Upper lobe of left lung (tissue), 6 donors: ENCODE data around the gene SH2D3A. TPM values are rescaled to one million over a fixed set of nuclear protein-coding genes. Genes with fewer than 3 reads are reported as not detected.

ENCODE experiments used
- ATAC-seq, 2 donors: fragments of 200-7000 bp; cut with Tn5 transposase; one replicate each; pipeline ENCODE4 v1.9.1; 2022; ENCODE audit warnings: mild to moderate bottlenecking in 2 of 2, moderate library complexity in 2 of 2; ENCODE audit not compliant: low FRiP score in 2 of 2
- DNase-seq, 2 donors: peaks; one replicate each; pipeline ENCODE4 v3.0.0-alpha.2; 2019 to 2020
- H3K27ac ChIP-seq, 4 donors: fragments of 200-600 bp; sonication (generic); one replicate each; pipeline ENCODE4 v1.5.1; 2016 to 2019
- H3K27me3 ChIP-seq, 4 donors: fragments of 200-600 bp; sonication (generic); one replicate each; pipeline ENCODE4 v1.5.1; 2017 to 2019
- H3K36me3 ChIP-seq, 4 donors: fragments of 200-600 bp; sonication (generic); one replicate each; pipeline ENCODE4 v1.5.1; 2016 to 2019
- H3K4me1 ChIP-seq, 4 donors: fragments of 200-600 bp; sonication (generic); one replicate each; pipeline ENCODE4 v1.5.1; 2018 to 2019
- H3K4me3 ChIP-seq, 4 donors: fragments of 200-600 bp; sonication (generic); one replicate each; pipeline ENCODE4 v1.5.1; 2017 to 2019; ENCODE audit warnings: mild to moderate bottlenecking in 2 of 4, moderate library complexity in 1 of 4
- H3K9me3 ChIP-seq, 4 donors: fragments of 200-600 bp; sonication (generic); one replicate each; pipeline ENCODE4 v1.5.1; 2018 to 2019
- EP300 ChIP-seq, 4 donors: sonication (generic); formaldehyde crosslinking; IDR thresholded peaks; one replicate each; pipeline ENCODE4 v1.5.1; 2017; ENCODE audit warnings: antibody characterized with exemption in 4 of 4, control low read depth in 2 of 4
- POLR2A ChIP-seq, 4 donors: fragments of 450-650 bp; IDR thresholded peaks; one replicate each; pipeline ENCODE4 v1.5.1; 2016 to 2017; ENCODE audit warnings: antibody characterized with exemption in 4 of 4, mild to moderate bottlenecking in 2 of 4
- POLR2AphosphoS5 ChIP-seq, 2 donors: sonication (generic); formaldehyde crosslinking; IDR thresholded peaks; one replicate each; pipeline ENCODE4 v1.5.1; 2017; ENCODE audit warnings: antibody characterized with exemption in 2 of 2
- WGBS, 2 donors: methylation state at CpG; one replicate each; pipeline ENCODE4 v1.1.5; 2017 to 2018; 5-methylcytosine and 5-hydroxymethylcytosine counted together
- total RNA-seq, 6 donors: library from RNA; depleted of rRNA in 4 of 6; stranded (reverse); fragments of >200 nt in 4 of 6; gene quantifications; one replicate each; pipeline versions ENCODE4 v1.1.0 to v1.2.1, GENCODE V29; 2016 to 2021
- TF ChIP-seq, protein P1 (sequence below), 6 experiments: fragments of 450-650 bp in 4 of 6; fragments of 200-600 bp in 2 of 6; sonication (generic) in 2 of 6; IDR thresholded peaks; one replicate each; pipeline ENCODE4 v1.5.1; 2016 to 2019; ENCODE audit warnings: antibody characterized with exemption in 6 of 6
- donor health status: DM: no; HTN: no; CAD: no; lungs with moderate emphysema.
- donor health status: DM: no; HTN: yes; CAD: no; lungs with severe emphysema.

The SH2D3A gene
- total RNA-seq, 6 donors from 2014 or later: 24.9 to 109 (median 35.8) TPM

- Histone ChIP-seq H3K4me3 (no peak overlapping the region), H3K4me1 (no peaks in the 10 kb centered on the region), H3K36me3 (no peaks in the 10 kb centered on the region), H3K27ac (no peak overlapping the region), H3K9me3 (peaks cover 0 to 4% (median 0%) of the 10 kb centered on the region in 4 donors), H3K27me3 (no peaks in the 10 kb centered on the region)
- TF ChIP-seq, protein P1, sequence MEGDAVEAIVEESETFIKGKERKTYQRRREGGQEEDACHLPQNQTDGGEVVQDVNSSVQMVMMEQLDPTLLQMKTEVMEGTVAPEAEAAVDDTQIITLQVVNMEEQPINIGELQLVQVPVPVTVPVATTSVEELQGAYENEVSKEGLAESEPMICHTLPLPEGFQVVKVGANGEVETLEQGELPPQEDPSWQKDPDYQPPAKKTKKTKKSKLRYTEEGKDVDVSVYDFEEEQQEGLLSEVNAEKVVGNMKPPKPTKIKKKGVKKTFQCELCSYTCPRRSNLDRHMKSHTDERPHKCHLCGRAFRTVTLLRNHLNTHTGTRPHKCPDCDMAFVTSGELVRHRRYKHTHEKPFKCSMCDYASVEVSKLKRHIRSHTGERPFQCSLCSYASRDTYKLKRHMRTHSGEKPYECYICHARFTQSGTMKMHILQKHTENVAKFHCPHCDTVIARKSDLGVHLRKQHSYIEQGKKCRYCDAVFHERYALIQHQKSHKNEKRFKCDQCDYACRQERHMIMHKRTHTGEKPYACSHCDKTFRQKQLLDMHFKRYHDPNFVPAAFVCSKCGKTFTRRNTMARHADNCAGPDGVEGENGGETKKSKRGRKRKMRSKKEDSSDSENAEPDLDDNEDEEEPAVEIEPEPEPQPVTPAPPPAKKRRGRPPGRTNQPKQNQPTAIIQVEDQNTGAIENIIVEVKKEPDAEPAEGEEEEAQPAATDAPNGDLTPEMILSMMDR (IDR thresholded peaks at IDR 0.05): no peak
- TF ChIP-seq EP300 (IDR thresholded peaks at IDR 0.05) (no peak), POLR2A (IDR thresholded peaks at IDR 0.05) (no peak), POLR2AphosphoS5 (IDR thresholded peaks at IDR 0.05) (no peak)
- 77% methylated on average over 4 of the region's 4 CpGs for WGBS, 2 donors
- DNase-seq (no peak), ATAC-seq (no peak)
These were observed 42.0 kb upstream of the SH2D3A start for GRCh38 chr19:6809262-6809661.

- no peaks in the 10 kb centered on the region for H3K36me3 ChIP-seq
- peaks cover 0 to 4% (median under 1%) of the 10 kb centered on the region in 4 donors for H3K4me1 ChIP-seq
- 100% methylated on average over 1 of the region's 1 CpG for WGBS, 2 donors
- TF ChIP-seq POLR2AphosphoS5 (IDR thresholded peaks at IDR 0.05): no peak
- H3K4me3 ChIP-seq: no peak overlapping the region
- ATAC-seq (no peak), DNase-seq (no peak)
- no peaks in the 10 kb centered on the region for H3K27me3 ChIP-seq
- H3K9me3 ChIP-seq: peaks cover 0 to 4% (median 0%) of the 10 kb centered on the region in 4 donors
- H3K27ac ChIP-seq: no peak overlapping the region
These were observed 41.3 kb upstream of the SH2D3A start for GRCh38 chr19:6808494-6808893.

DNA sequence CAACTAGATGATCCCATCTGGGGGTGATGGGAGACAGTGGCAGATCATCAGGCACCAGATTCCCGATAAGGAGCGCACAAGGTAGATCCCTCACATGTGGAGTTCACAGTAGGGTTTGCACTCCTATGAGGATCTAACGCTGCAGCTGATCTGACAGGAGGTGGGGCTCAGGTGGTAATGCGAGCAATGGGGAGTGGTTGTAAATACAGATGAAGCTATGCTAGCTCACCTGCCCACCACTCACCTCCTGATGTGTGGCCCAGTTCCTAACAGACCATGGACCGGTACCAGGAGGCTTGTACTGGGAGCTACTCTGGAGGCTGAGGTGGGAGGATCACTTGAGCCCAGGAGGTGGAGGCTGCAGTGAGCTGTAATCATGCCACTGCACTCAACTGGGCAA, 40.1 kb upstream of the SH2D3A start:
- Histone ChIP-seq H3K27me3 (no peaks in the 10 kb centered on the region), H3K36me3 (no peaks in the 10 kb centered on the region), H3K4me1 (peaks cover 2 to 14% (median 7%) of the 10 kb centered on the region in 4 donors), H3K9me3 (peaks cover 0 to 4% (median 0%) of the 10 kb centered on the region in 4 donors), H3K27ac (no peak overlapping the region), H3K4me3 (no peak overlapping the region)
- WGBS, 2 donors: 94 to 95% methylated on average over 5 of the region's 5 CpGs
- no peak for ATAC-seq
- no peak for TF ChIP-seq POLR2A (IDR thresholded peaks at IDR 0.05)
- TF ChIP-seq, protein P1 (IDR thresholded peaks at IDR 0.05): no peak
- TF ChIP-seq EP300 (IDR thresholded peaks at IDR 0.05): no peak
- no peak for TF ChIP-seq POLR2AphosphoS5 (IDR thresholded peaks at IDR 0.05)
- no peak for DNase-seq

GRCh38 chr19:6806488-6806887, 39.3 kb upstream of the SH2D3A start:
- Histone ChIP-seq H3K4me3 (no peak overlapping the region), H3K27ac (no peak overlapping the region), H3K27me3 (no peaks in the 10 kb centered on the region), H3K4me1 (peaks cover 6 to 21% (median 11%) of the 10 kb centered on the region in 4 donors), H3K36me3 (no peaks in the 10 kb centered on the region), H3K9me3 (peaks cover 0 to 4% (median 0%) of the 10 kb centered on the region in 4 donors)
- TF ChIP-seq POLR2AphosphoS5 (IDR thresholded peaks at IDR 0.05) (no peak), POLR2A (IDR thresholded peaks at IDR 0.05) (no peak), EP300 (IDR thresholded peaks at IDR 0.05) (no peak)
- TF ChIP-seq, protein P1 (IDR thresholded peaks at IDR 0.05): no peak
- no peak for DNase-seq
- ATAC-seq: no peak
- 92 to 96% methylated on average over 4 of the region's 4 CpGs for WGBS, 2 donors

DNA sequence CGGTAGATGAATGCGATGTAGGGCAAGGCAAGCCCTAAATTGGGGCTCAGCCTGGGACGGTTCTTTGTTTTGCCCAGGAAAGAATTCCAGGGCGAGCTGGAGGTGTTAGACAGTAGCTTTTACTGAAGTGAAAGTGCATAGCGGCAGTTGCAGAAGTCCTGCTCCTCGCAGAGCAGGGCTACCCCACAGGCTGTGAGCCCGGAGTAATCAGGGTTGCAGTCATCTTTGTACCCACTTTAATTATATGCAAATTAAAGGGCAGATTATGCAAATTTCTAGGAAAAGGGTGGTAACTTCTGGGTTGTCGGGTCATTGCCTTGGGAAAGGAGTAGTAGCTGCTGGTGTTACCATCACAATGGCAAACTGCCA, 35.8 kb upstream of the SH2D3A start:
- ATAC-seq (no peak), DNase-seq (peak in 1 of 2 donors; percentile 23)
- no peaks in the 10 kb centered on the region for H3K27me3 ChIP-seq
- H3K4me1 ChIP-seq: peaks cover 8 to 38% (median 19%) of the 10 kb centered on the region in 4 donors
- TF ChIP-seq, protein P1 (IDR thresholded peaks at IDR 0.05): no peak
- TF ChIP-seq POLR2AphosphoS5 (IDR thresholded peaks at IDR 0.05) (no peak), EP300 (IDR thresholded peaks at IDR 0.05) (no peak), POLR2A (IDR thresholded peaks at IDR 0.05) (no peak)
- WGBS, 2 donors: 59 to 69% methylated on average over 8 of the region's 8 CpGs
- no peaks in the 10 kb centered on the region for H3K9me3 ChIP-seq
- peak overlapping the region; percentile 62 to 83 (median 74) for H3K27ac ChIP-seq
- H3K4me3 ChIP-seq: peak overlapping the region in 1 of 4 donors; percentile 29
- no peaks in the 10 kb centered on the region for H3K36me3 ChIP-seq
